ENCODE data around the gene PRSS27.
"Not testable (repeated sequence)": the region's sequence is repeated elsewhere in the genome, so short reads cannot be mapped to it uniquely, and the experiment has no call there.

PRSS27 gene

GRCh38 chr16:2670017-2670416 lies 50.0 kb downstream of the PRSS27 start:
- peak; percentile 47 to 65 for DNase-seq

- DNase-seq, result not testable (repeated sequence)
Measured at GRCh38 chr16:2669587-2669986, 50.4 kb downstream of the PRSS27 start.

GRCh38 chr16:2666671-2667070 lies 53.4 kb downstream of the PRSS27 start:
- DNase-seq, result not testable (repeated sequence)

DNA sequence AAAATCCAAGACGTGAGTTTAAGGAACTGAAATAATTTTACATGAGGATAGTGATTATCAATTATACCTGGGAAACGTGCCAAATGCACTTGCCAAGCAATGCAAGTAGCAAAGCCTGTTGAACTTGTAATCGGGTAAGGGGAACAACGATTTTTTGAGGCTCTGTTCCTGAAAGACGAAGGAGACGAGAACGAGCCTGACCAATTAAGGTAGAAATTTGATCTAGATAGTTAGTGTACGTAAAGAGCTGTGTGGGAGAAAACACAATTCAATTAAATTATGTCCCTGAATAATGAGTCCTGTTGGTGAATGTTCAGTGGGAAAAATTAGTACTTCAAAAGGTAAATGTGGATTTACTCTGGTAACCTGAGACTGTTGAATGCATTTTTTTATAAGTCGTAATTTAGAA lies 55.4 kb downstream of the PRSS27 start:
- no peak for DNase-seq

- peak; percentile 45 to 73 for DNase-seq
Measured at GRCh38 chr16:2663553-2664546, 56.2 kb downstream of the PRSS27 start.
